Keratinocyte (primary cell): Measurements from ENCODE around the gene DMKN.

Experiments
- CTCF ChIP-seq, 3 experiments: IDR thresholded peaks in 1 of 3; conservative IDR thresholded peaks in 1 of 3; optimal IDR thresholded peaks in 1 of 3; 2 replicates in 2 of 3; 3 replicates in 1 of 3; pipeline versions ENCODE3 to v1.5.1; 2011; ENCODE audit warnings: low read length in 3 of 3, mild to moderate bottlenecking in 3 of 3, moderate library complexity in 2 of 3, control low read depth in 1 of 3, inconsistent platforms in 1 of 3; ENCODE audit not compliant: insufficient read depth in 2 of 3; ENCODE audit errors: extremely low read depth in 1 of 3
- EZH2 ChIP-seq: IDR thresholded peaks from one replicate; pipeline ENCODE4 v1.6.1; 2012; ENCODE audit warnings: inconsistent platforms, mild to moderate bottlenecking, low read length, moderate library complexity

GRCh38 chr19:35531291-35531690, 17.8 kb upstream of the DMKN start:
- no peak for TF ChIP-seq CTCF (optimal IDR thresholded peaks at IDR 0.05 in 1 of 3, IDR thresholded peaks at IDR 0.05 in 1 of 3, conservative IDR thresholded peaks at IDR 0.05 in 1 of 3; ENCODE audit: extremely low read depth in 1 of 3, insufficient read depth in 2 of 3, low read length in 3 of 3)
- no peak for TF ChIP-seq EZH2
